ENCODE results near the gene PSENEN.
A peak's percentile ranks its signal among the peaks of the same experiment; 100 is the strongest.
"Not testable (repeated sequence)": the region's sequence is repeated elsewhere in the genome, so short reads cannot be mapped to it uniquely, and the experiment has no call there.

The PSENEN gene

GRCh38 chr19:35751839-35752745 is 6.6 kb downstream of the PSENEN start:
- ATAC-seq (no peak), DNase-seq (no peak)

- DNase-seq = no peak
- no peak for ATAC-seq
These were observed 7.4 kb downstream of the PSENEN start for GRCh38 chr19:35752746-35753350.

- no peak for DNase-seq
- no peak for ATAC-seq
These were observed 8.4 kb downstream of the PSENEN start for GRCh38 chr19:35753634-35754369.

GRCh38 chr19:35754370-35755130 is 9.1 kb downstream of the PSENEN start:
- no peak for ATAC-seq
- DNase-seq = no peak

GRCh38 chr19:35755131-35755549 is 9.7 kb downstream of the PSENEN start:
- ATAC-seq (no peak), DNase-seq (no peak)

GRCh38 chr19:35755550-35756376 is 10.3 kb downstream of the PSENEN start:
- no peak for ATAC-seq

GRCh38 chr19:35756377-35757230 is 11.2 kb downstream of the PSENEN start, which contains the start of gene HSPB6:
HSPB6 (minus strand) TSS chr19:35757029; CDS start chr19:35757008, 21 bp downstream.
- DNase-seq = no peak

More at GRCh38 chr19:35755550-35756376, 10.3 kb downstream of the PSENEN start:
- peak; percentile 57 for DNase-seq

GRCh38 chr19:35757231-35757748 is 11.8 kb downstream of the PSENEN start:
- DNase-seq (peak; percentile 48), ATAC-seq (peak; percentile 24)

More at GRCh38 chr19:35756377-35757230, 11.2 kb downstream of the PSENEN start, which contains the start of gene HSPB6:
- ATAC-seq = no peak

GRCh38 chr19:35757749-35758608 is 12.5 kb downstream of the PSENEN start, which contains the start of gene PROSER3:
PROSER3 (plus strand) TSS chr19:35758176; CDS start chr19:35758216, 40 bp downstream.
- DNase-seq (peak; percentile 98), ATAC-seq (peak; percentile 98)

GRCh38 chr19:35759697-35760096 is 14.2 kb downstream of the PSENEN start:
- DNase-seq = no peak
- no peak for ATAC-seq

GRCh38 chr19:35760711-35761349 is 15.4 kb downstream of the PSENEN start:
- ATAC-seq (no peak), DNase-seq (no peak)

- ATAC-seq (no peak), DNase-seq (no peak)
These were observed 19.2 kb downstream of the PSENEN start for GRCh38 chr19:35764432-35765315.

- ATAC-seq (no peak), DNase-seq (no peak)
These were observed 21.2 kb downstream of the PSENEN start for GRCh38 chr19:35766571-35767104.

- DNase-seq (no peak), ATAC-seq (no peak)
These were observed 22.0 kb downstream of the PSENEN start for GRCh38 chr19:35767288-35768081.

- ATAC-seq = no peak
- no peak for DNase-seq
These were observed 22.6 kb downstream of the PSENEN start for GRCh38 chr19:35768082-35768421.

- DNase-seq, ATAC-seq: not testable (repeated sequence)
These were observed 26.9 kb downstream of the PSENEN start for GRCh38 chr19:35772362-35772761.
